GM18505 (cell line): ENCODE results near the gene CFAP100.

Experiments
- ATAC-seq: cut with Tn5 transposase; IDR thresholded peaks from one replicate; pipeline ENCODE4 v1.9.1; 2021; ENCODE audit not compliant: unreplicated experiment
- POLR2A ChIP-seq: IDR thresholded peaks from 4 replicates; pipeline ENCODE4 v1.6.1; 2011; ENCODE audit warnings: borderline replicate concordance; ENCODE audit not compliant: insufficient read depth, insufficient read length; ENCODE audit errors: extremely low read depth

CFAP100 gene

GRCh38 chr3:126421573-126422119 lies 26.9 kb downstream of the CFAP100 start:
- no peak for TF ChIP-seq POLR2A
- ATAC-seq = no peak

- TF ChIP-seq POLR2A = no peak
- no peak for ATAC-seq
Observed at GRCh38 chr3:126422121-126422520, 27.4 kb downstream of the CFAP100 start.

GRCh38 chr3:126422571-126423091 lies 27.9 kb downstream of the CFAP100 start:
- ATAC-seq = no peak
- no peak for TF ChIP-seq POLR2A

- no peak for ATAC-seq
- no peak for TF ChIP-seq POLR2A
Observed at GRCh38 chr3:126423191-126424038, 28.7 kb downstream of the CFAP100 start.

- TF ChIP-seq POLR2A = no peak
- ATAC-seq = no peak
Observed at GRCh38 chr3:126424039-126424717, 29.5 kb downstream of the CFAP100 start.

- TF ChIP-seq POLR2A = no peak
- no peak for ATAC-seq
Observed at GRCh38 chr3:126424751-126425150, 30.0 kb downstream of the CFAP100 start.

GRCh38 chr3:126431103-126431534 lies 36.4 kb downstream of the CFAP100 start:
- no peak for TF ChIP-seq POLR2A

GRCh38 chr3:126432361-126433104 lies 37.8 kb downstream of the CFAP100 start:
- no peak for ATAC-seq
- TF ChIP-seq POLR2A = no peak

More at GRCh38 chr3:126431103-126431534, 36.4 kb downstream of the CFAP100 start:
- no peak for ATAC-seq

- ATAC-seq = no peak
- TF ChIP-seq POLR2A = no peak
Observed at GRCh38 chr3:126433105-126433430, 38.4 kb downstream of the CFAP100 start.

- no peak for TF ChIP-seq POLR2A
- ATAC-seq = no peak
Observed at GRCh38 chr3:126433496-126434263, 39.0 kb downstream of the CFAP100 start.

GRCh38 chr3:126434264-126434590 lies 39.5 kb downstream of the CFAP100 start:
- no peak for ATAC-seq
- TF ChIP-seq POLR2A = no peak

- TF ChIP-seq POLR2A = no peak
Observed at GRCh38 chr3:126434931-126435411, 40.3 kb downstream of the CFAP100 start.

GRCh38 chr3:126435456-126436315 lies 41.0 kb downstream of the CFAP100 start:
- no peak for TF ChIP-seq POLR2A
- no peak for ATAC-seq

More at GRCh38 chr3:126434931-126435411, 40.3 kb downstream of the CFAP100 start:
- ATAC-seq = no peak
